Suprapubic skin (tissue), 3 donors: ENCODE results near the gene CXCL14.

Experiments used
- POLR2A ChIP-seq, 2 donors: fragments of 450-650 bp; IDR thresholded peaks; one replicate each; pipeline ENCODE4 v1.6.1; 2017; ENCODE audit warnings: antibody characterized with exemption in 2 of 2, mild to moderate bottlenecking in 2 of 2, moderate library complexity in 2 of 2
- TF ChIP-seq, protein P1 (sequence below), 2 donors: fragments of 200-600 bp in 1 of 2; fragments of 450-650 bp in 1 of 2; sonication (generic) in 1 of 2; IDR thresholded peaks; one replicate each; pipeline ENCODE4 v1.5.1; 2016 to 2019; ENCODE audit warnings: antibody characterized with exemption in 2 of 2, mild to moderate bottlenecking in 1 of 2, moderate library complexity in 1 of 2

DNA sequence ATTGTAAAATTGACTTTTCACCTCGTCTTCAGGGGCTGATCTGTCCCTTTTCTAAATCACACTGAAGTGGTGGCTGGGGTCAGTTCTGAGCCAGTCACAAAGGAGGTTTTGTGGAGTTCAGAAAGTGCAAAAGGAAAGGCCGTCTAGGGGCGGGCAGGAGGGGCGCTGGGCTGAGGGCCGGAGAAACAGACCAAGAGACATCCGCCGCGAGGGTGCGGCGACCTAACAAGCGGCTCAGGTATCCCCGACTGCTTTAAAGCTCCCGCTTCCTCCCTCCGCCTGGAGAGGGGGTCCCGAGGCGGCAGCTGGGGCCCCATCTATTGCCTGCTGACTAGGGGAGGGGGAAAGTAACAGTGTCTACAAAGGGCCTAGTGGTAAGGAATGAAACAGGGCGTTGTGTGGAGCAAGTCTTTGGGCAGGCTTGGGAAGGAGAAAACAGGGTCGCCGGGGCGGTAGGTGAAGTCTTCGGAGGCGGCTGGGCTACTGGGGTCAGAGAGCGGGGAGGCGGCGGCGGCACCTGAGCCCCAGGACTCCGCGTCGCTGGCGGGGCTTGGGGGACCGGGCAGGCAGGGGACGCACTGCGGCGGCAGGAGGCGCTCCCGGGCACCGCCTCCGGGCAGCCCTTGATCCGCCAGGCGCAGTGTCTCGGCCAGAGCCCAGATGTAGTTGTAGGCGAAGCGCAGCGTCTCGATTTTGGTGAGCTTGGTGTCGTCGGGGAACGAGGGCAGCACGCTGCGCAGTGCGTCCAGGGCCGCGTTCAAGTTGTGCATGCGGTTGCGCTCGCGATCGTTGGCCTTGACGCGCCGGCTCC is 44.0 kb downstream of the CXCL14 start:
- TF ChIP-seq, protein P1, sequence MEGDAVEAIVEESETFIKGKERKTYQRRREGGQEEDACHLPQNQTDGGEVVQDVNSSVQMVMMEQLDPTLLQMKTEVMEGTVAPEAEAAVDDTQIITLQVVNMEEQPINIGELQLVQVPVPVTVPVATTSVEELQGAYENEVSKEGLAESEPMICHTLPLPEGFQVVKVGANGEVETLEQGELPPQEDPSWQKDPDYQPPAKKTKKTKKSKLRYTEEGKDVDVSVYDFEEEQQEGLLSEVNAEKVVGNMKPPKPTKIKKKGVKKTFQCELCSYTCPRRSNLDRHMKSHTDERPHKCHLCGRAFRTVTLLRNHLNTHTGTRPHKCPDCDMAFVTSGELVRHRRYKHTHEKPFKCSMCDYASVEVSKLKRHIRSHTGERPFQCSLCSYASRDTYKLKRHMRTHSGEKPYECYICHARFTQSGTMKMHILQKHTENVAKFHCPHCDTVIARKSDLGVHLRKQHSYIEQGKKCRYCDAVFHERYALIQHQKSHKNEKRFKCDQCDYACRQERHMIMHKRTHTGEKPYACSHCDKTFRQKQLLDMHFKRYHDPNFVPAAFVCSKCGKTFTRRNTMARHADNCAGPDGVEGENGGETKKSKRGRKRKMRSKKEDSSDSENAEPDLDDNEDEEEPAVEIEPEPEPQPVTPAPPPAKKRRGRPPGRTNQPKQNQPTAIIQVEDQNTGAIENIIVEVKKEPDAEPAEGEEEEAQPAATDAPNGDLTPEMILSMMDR (IDR thresholded peaks at IDR 0.05): no peak
- no peak for TF ChIP-seq POLR2A (IDR thresholded peaks at IDR 0.05)
